Smooth muscle cell of the umbilical artery (primary cell): Measurements from ENCODE around the gene CFAP91. TPM values are rescaled to one million over a fixed set of nuclear protein-coding genes. Genes with fewer than 3 reads are reported as not detected.

Experiments used
- total RNA-seq: library from RNA; depleted of rRNA; stranded (reverse); fragments of >200 nt; gene quantifications from 2 replicates; pipeline ENCODE4 v1.2.3, GENCODE V29; 2014

The CFAP91 gene
- total RNA-seq, result 1.8 TPM in 1 of 2 replicates, not detected in the other

GRCh38 chr3:119702530-119703527, at the start of gene CFAP91:
Gene CFAP91, plus strand, starts transcription at chr3:119703022. Its CDS starts 77 bp downstream, at chr3:119703099.

GRCh38 chr3:119660474-119661440, 42.1 kb upstream of the CFAP91 start, which contains the start of gene POPDC2:
Gene POPDC2, minus strand, starts transcription at chr3:119660589. Its CDS starts 166 bp downstream, at chr3:119660423.

GRCh38 chr3:119676771-119677640, 25.8 kb upstream of the CFAP91 start, which contains the start of gene COX17:
Gene COX17, minus strand, starts transcription at chr3:119677406. Its CDS starts 96 bp downstream, at chr3:119677310.

Other genes starting within 250 kb of the CFAP91 start
- 92.5 and 126 TPM in 2 replicates for gene TMEM39A, start 239.4 kb upstream of the CFAP91 start, total RNA-seq
- gene POGLUT1, start 234.1 kb upstream of the CFAP91 start, total RNA-seq, result 39.1 and 55.5 TPM in 2 replicates
- gene TIMMDC1, start 204.5 kb upstream of the CFAP91 start, total RNA-seq, result 51.8 and 69.5 TPM in 2 replicates
- under 0.01 and 0.09 TPM in 2 replicates for gene CD80, start 143.4 kb upstream of the CFAP91 start, total RNA-seq
- gene ADPRH, start 123.5 kb upstream of the CFAP91 start, total RNA-seq, result 1.8 and 6.1 TPM in 2 replicates
- gene PLA1A, start 105.1 kb upstream of the CFAP91 start, total RNA-seq, result 0.30 and 0.32 TPM in 2 replicates
- gene POPDC2, start 42.4 kb upstream of the CFAP91 start, total RNA-seq, result 0.59 and 1.8 TPM in 2 replicates
- 10.7 and 12.5 TPM in 2 replicates for gene COX17, start 25.6 kb upstream of the CFAP91 start, total RNA-seq
- gene NR1I2, start 79.1 kb downstream of the CFAP91 start, total RNA-seq, result 0.14 TPM in 1 of 2 replicates, not detected in the other